Measurements from ENCODE around the gene PCDHA6.
"Not testable (repeated sequence)": the region's sequence is repeated elsewhere in the genome, so short reads cannot be mapped to it uniquely, and the experiment has no call there.

The PCDHA6 gene

DNA sequence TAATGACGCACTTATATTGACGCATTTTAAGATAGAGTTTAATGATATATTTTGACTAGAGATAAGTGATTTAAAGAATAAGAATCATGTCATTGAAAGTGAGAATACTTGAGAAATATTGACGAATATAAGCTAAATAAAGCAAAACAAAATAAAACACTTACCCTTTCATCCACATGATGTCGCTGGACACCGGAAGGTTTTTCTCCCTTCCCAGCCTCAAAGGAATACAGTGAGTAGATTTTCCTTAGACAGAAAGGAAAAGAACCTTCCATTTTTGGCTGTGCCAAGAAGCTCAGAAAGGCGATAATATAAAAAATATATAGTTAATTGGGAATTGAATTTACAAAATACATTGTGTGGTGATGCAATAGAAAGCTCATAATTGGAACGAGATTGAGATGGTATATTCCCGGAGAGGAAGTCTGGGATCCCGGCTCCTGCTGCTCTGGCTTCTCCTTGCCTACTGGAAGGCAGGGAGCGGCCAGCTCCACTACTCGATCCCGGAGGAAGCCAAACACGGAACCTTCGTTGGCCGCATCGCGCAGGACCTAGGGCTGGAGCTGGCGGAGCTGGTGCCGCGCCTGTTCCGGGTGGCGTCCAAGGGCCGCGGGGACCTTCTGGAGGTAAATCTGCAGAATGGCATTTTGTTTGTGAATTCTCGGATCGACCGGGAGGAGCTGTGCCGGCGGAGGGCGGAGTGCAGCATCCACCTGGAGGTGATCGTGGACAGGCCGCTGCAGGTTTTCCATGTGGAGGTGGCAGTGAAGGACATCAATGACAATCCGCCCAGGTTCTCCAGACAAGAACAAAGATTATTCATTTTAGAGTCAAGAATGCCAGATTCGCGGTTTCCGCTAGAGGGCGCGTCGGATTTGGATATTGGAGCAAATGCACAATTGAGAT, 6.1 kb upstream of the PCDHA6 start, which contains the start of gene PCDHA5:
TSS of gene PCDHA5 (plus strand) at position 239 of the 906 bp plus-strand sequence.
- peak; percentile 85 for DNase-seq

DNA sequence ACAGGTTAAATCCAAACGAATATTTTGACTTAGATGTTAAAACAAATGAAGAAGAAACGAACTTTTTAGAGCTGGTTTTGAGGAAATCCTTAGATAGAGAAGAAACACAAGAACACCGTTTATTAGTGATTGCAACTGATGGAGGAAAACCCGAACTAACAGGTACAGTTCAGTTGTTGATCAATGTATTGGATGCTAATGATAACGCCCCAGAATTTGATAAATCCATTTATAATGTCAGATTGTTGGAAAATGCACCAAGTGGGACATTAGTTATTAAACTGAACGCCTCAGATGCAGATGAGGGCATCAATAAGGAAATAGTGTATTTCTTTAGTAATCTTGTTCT, 5.5 kb upstream of the PCDHA6 start:
- no peak for DNase-seq

DNA sequence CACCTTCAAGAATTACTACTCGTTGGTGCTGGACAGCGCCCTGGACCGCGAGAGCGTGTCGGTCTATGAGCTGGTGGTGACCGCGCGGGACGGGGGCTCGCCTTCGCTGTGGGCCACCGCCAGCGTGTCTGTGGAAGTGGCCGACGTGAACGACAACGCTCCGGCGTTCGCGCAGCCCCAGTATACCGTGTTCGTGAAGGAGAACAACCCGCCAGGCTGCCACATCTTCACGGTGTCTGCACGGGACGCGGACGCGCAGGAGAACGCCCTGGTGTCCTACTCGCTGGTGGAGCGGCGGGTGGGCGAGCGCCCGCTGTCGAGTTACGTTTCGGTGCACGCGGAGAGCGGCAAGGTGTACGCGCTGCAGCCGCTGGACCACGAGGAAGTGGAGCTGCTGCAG, 4.8 kb upstream of the PCDHA6 start:
- DNase-seq: not testable (repeated sequence)

DNA sequence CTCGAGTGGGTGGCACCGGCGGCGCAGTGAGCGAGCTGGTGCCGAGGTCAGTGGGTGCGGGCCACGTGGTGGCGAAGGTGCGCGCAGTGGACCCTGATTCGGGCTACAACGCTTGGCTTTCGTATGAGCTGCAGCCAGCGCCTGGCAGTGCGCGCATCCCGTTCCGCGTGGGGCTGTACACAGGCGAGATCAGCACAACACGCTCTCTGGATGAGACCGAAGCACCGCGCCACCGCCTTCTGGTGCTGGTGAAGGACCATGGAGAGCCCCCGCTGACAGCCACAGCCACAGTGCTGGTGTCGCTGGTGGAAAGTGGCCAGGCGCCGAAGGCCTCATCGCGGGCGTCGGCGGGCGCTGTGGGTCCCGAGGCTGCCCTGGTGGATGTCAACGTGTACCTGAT, 4.3 kb upstream of the PCDHA6 start:
- no peak for DNase-seq

DNA sequence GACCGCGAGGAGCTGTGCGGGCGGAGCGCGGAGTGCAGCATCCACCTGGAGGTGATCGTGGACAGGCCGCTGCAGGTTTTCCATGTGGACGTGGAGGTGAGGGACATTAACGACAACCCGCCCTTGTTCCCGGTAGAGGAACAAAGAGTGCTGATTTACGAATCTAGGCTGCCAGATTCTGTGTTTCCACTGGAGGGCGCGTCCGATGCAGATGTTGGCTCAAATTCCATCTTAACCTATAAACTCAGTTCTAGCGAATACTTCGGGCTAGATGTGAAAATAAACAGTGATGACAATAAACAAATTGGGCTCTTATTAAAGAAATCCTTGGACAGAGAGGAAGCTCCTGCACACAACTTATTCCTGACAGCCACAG, 590 bp downstream of the PCDHA6 start:
- DNase-seq: no peak

DNA sequence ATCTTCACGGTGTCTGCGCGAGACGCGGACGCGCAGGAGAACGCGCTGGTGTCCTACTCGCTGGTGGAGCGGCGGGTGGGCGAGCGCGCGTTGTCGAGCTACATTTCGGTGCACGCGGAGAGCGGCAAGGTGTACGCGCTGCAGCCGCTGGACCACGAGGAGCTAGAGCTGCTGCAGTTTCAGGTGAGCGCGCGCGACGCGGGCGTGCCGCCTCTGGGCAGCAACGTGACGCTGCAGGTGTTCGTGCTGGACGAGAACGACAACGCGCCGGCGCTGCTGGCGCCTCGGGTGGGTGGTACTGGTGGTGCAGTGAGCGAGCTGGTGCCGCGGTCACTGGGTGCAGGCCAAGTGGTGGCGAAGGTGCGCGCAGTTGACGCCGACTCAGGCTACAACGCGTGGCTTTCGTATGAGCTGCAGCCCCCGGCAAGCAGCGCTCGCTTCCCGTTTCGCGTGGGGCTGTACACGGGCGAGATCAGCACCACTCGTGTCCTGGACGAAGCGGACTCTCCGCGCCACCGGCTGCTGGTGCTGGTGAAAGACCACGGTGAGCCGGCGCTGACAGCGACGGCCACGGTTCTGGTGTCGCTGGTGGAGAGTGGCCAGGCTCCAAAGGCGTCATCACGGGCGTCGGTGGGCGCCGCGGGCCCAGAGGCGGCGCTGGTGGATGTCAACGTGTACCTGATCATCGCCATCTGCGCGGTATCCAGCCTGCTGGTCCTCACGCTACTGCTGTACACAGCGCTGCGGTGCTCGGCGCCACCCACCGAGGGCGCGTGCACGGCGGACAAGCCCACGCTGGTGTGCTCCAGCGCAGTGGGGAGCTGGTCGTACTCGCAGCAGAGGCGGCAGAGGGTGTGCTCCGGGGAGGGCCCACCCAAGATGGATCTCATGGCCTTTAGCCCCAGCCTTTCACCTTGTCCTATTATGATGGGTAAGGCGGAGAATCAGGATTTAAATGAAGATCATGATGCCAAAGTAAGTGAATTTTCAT, 2.0 kb downstream of the PCDHA6 start:
- not testable (repeated sequence) for DNase-seq

DNA sequence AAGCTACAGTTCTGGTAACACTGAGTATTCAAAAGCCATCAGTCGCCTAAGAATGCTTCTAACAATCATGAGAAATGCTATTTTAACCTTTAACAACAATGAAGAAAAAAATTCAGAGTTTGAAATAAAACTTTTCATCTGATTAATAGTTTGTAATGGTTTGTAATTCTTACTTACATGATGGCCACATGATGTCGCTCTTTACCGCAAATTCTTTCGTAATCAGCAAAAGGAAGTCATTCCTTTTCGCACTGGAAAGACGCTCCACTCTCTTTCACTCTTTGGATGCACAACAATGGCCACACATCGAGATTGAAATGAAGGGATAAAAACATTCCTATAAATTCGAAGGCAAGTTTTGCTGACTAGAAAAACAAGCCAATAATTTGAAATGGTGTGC, 6.2 kb downstream of the PCDHA6 start, which contains the start of gene PCDHA7:
TSS of gene PCDHA7 (plus strand) at position 277 of the 400 bp plus-strand sequence. CDS start at position 392, 115 bp downstream.
- peak; percentile 39 for DNase-seq

DNA sequence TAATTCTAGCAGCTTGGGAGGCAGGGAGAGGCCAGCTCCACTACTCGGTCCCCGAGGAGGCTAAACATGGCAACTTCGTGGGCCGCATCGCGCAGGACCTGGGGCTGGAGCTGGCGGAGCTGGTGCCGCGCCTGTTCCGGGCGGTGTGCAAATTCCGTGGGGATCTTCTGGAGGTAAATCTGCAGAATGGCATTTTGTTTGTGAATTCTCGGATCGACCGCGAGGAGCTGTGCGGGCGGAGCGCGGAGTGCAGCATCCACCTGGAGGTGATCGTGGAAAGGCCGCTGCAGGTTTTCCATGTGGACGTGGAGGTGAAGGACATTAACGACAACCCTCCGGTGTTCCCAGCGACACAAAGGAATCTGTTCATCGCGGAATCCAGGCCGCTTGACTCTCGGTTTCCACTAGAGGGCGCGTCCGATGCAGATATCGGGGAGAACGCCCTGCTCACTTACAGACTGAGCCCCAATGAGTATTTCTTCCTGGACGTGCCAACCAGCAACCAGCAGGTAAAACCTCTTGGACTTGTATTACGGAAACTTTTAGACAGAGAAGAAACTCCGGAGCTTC, 6.8 kb downstream of the PCDHA6 start:
- peak; percentile 21 for DNase-seq

DNA sequence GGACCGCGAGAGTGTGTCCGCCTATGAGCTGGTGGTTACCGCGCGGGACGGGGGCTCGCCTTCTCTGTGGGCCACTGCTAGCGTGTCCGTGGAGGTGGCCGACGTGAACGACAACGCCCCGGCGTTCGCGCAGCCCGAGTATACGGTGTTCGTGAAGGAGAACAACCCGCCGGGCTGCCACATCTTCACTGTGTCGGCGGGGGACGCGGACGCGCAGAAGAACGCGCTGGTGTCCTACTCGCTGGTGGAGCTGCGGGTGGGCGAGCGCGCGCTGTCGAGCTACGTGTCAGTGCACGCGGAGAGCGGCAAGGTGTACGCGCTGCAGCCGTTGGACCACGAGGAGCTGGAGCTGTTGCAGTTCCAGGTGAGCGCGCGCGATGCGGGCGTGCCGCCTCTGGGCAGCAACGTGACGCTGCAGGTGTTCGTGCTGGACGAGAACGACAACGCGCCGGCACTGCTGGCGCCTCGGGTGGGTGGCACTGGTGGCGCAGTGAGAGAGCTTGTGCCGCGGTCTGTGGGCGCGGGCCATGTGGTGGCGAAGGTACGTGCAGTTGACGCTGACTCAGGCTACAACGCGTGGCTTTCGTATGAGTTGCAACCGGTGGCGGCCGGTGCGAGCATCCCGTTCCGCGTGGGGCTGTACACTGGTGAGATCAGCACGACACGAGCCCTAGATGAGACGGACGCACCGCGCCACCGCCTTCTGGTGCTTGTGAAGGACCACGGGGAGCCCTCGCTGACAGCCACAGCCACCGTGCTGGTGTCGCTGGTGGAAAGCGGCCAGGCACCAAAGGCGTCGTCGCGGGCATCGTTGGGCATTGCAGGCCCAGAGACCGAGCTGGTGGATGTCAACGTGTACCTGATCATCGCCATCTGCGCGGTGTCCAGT, 8.1 kb downstream of the PCDHA6 start:
- DNase-seq: no peak

DNA sequence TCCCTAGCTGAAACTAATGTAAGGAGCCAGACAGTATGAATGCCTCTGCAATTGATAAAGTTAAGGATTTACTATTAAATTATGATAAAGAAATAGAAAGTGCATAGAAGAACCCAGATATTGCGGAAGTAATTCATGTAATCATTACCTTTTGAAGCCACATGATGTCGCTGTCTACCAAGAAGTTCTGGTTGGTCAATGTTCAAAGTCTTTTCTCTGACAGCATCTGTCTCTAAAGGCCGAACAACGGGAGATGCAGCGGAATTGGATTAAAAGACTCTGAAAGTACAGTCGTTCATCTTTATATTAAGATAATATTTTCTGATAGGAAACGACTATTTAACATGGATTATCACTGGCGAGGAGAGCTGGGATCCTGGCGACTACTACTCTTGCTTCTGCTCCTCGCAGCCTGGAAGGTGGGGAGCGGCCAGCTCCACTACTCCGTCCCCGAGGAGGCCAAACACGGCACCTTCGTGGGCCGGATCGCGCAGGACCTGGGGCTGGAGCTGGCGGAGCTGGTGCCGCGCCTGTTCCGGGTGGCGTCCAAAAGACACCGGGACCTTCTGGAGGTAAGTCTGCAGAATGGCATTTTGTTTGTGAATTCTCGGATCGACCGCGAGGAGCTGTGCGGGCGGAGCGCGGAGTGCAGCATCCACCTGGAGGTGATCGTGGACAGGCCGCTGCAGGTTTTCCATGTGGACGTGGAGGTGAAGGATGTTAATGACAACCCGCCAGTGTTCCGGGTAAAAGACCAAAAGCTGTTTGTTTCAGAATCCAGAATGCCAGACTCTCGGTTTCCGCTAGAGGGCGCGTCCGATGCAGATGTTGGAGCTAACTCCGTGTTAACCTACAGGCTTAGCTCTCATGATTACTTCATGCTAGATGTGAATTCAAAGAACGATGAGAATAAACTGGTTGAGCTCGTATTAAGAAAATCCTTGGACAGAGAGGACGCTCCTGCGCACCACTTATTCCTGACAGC, 13.5 kb downstream of the PCDHA6 start, which contains the start of gene PCDHA8:
TSS of gene PCDHA8 (plus strand) at position 210 of the 985 bp plus-strand sequence. CDS start at position 345, 135 bp downstream.
- no peak for DNase-seq

DNA sequence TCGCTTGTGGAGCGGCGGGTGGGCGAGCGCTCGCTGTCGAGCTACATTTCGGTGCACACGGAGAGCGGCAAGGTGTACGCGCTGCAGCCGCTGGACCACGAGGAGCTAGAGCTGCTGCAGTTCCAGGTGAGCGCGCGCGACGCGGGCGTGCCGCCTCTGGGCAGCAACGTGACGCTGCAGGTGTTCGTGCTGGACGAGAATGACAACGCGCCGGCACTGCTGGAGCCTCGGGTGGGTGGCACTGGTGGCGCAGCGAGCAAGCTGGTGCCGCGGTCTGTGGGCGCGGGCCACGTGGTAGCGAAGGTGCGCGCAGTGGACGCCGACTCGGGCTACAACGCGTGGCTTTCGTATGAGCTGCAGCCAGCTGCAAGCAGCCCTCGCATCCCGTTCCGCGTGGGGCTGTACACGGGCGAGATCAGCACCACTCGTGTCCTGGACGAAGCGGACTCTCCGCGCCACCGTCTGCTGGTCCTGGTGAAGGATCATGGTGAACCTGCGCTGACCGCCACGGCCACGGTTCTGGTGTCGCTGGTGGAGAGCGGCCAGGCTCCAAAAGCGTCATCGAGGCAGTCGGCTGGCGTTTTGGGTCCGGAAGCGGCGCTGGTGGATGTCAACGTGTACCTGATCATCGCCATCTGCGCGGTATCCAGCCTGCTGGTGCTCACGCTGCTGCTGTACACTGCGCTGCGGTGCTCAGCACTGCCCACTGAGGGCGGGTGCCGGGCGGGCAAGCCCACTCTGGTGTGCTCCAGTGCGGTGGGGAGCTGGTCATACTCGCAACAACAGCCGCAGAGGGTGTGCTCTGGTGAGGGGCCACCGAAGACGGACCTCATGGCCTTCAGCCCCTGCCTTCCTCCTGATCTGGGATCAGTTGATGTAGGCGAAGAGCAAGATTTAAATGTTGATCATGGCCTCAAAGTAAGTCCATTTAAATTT, 15.3 kb downstream of the PCDHA6 start:
- DNase-seq: no peak

DNA sequence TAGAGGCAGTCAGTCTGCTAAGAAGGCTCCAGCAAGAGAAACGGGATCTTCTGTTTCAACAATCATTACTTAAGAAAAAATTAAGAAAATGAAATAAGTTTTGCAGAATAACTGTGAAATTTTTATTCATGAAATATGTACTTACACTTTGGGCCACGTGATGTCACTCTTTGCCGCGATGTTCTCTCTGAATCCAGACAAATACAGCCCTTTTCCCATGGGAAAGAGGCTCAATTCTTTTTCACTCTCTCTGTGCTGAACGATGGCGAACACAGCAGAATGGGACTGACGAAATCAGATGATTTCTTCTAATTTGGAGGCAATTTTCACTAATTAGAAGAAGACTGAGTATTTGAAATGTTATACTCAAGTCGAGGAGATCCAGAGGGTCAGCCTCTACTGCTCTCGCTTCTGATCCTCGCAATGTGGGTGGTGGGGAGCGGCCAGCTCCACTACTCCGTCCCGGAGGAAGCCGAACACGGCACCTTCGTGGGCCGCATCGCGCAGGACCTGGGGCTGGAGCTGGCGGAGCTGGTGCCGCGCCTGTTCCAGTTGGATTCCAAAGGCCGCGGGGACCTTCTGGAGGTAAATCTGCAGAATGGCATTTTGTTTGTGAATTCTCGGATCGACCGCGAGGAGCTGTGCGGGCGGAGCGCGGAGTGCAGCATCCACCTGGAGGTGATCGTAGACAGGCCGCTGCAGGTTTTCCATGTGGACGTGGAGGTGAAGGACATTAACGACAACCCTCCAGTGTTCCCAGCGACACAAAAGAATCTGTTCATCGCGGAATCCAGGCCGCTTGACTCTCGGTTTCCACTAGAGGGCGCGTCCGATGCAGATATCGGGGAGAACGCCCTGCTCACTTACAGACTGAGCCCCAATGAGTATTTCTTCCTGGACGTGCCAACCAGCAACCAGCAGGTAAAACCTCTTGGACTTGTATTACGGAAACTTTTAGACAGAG, 20.7 kb downstream of the PCDHA6 start, which contains the start of gene PCDHA9:
TSS of gene PCDHA9 (plus strand) at position 244 of the 964 bp plus-strand sequence. CDS start at position 358, 114 bp downstream.
- DNase-seq: not testable (repeated sequence)

DNA sequence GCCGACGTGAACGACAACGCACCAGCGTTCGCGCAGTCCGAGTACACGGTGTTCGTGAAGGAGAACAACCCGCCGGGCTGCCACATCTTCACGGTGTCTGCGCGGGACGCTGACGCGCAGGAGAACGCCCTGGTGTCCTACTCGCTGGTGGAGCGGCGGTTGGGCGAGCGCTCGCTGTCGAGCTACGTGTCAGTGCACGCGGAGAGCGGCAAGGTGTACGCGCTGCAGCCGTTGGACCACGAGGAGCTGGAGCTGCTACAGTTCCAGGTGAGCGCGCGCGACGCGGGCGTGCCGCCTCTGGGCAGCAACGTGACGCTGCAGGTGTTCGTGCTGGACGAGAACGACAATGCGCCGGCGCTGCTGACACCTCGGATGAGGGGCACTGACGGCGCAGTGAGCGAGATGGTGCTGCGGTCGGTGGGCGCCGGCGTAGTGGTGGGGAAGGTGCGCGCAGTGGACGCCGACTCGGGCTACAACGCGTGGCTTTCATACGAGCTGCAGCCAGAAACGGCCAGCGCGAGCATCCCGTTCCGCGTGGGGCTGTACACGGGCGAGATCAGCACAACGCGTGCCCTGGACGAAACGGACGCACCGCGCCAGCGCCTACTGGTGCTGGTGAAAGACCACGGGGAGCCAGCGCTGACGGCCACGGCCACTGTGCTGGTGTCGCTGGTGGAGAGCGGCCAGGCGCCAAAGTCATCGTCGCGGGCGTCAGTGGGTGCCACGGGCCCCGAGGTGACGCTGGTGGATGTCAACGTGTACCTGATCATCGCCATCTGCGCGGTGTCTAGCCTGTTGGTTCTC, 22.3 kb downstream of the PCDHA6 start:
- not testable (repeated sequence) for DNase-seq

DNA sequence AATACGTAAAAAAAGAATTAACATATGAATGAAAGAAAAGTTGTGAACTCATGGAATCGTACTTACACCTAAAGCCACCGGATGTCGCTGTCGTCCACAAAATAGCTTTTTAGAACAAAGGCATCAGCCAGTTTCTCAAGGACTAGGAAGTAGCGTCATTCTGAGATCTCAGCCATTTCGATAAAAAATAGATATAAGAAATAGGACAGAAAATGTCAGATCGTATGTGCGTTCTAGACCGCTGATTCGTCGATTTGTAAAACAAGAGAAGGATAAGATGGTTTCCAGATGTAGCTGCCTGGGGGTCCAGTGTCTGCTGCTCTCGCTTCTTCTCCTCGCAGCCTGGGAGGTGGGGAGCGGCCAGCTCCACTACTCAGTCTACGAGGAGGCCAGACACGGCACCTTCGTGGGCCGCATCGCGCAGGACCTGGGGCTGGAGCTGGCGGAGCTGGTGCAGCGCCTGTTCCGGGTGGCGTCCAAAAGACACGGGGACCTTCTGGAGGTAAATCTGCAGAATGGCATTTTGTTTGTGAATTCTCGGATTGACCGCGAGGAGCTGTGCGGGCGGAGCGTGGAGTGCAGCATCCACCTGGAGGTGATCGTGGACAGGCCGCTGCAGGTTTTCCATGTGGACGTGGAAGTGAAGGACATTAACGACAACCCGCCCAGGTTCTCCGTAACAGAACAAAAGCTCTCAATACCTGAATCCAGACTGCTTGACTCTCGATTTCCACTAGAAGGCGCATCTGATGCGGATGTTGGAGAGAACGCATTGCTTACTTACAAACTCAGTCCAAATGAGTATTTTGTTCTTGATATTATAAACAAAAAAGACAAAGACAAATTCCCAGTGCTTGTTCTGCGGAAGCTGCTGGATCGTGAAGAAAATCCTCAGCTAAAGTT, 28.3 kb downstream of the PCDHA6 start, which contains the start of gene PCDHA10:
TSS of gene PCDHA10 (plus strand) at position 126 of the 903 bp plus-strand sequence. CDS start at position 278, 152 bp downstream.
- no peak for DNase-seq

DNA sequence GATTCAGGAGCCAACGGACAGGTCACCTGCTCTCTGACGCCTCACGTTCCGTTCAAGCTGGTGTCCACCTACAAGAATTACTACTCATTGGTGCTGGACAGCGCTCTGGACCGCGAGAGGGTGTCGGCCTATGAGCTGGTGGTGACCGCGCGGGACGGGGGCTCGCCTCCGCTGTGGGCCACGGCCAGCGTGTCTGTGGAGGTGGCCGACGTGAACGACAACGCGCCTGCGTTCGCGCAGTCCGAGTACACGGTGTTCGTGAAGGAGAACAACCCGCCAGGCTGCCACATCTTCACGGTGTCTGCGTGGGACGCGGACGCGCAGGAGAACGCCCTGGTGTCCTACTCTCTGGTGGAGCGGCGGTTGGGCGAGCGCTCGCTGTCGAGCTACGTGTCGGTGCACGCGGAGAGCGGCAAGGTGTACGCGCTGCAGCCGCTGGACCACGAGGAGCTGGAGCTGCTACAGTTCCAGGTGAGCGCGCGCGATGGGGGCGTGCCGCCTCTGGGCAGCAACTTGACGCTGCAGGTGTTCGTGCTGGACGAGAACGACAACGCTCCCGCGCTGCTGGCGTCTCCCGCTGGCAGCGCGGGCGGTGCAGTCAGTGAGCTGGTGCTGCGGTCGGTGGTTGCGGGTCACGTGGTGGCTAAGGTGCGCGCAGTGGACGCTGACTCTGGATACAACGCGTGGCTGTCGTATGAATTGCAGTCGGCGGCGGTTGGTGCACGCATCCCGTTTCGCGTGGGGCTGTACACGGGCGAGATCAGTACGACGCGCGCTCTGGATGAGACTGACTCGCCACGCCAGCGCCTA, 29.6 kb downstream of the PCDHA6 start:
- no peak for DNase-seq
